Osteocyte (in vitro differentiated cells): Measurements from ENCODE around the gene TPR. TPM values are rescaled to one million over a fixed set of nuclear protein-coding genes. Genes with fewer than 3 reads are reported as not detected.
A peak's percentile ranks its signal among the peaks of the same experiment; 100 is the strongest.

ENCODE experiments used
- DNase-seq: peaks from one replicate; pipeline ENCODE4 v3.0.0; 2021; ENCODE audit warnings: mixed read lengths; ENCODE audit not compliant: unreplicated experiment; ENCODE audit errors: extremely low spot score
- H3K27ac Mint-ChIP-seq: one replicate; pipeline ENCODE4 v1.8.0; 2021; ENCODE audit warnings: mild to moderate bottlenecking, mixed read lengths; ENCODE audit not compliant: unreplicated experiment
- H3K27me3 Mint-ChIP-seq: one replicate; pipeline ENCODE4 v1.8.0; 2021; ENCODE audit warnings: mixed read lengths; ENCODE audit not compliant: unreplicated experiment
- H3K36me3 Mint-ChIP-seq: one replicate; pipeline ENCODE4 v1.8.0; 2021; ENCODE audit warnings: mixed read lengths; ENCODE audit not compliant: unreplicated experiment
- H3K4me1 Mint-ChIP-seq: one replicate; pipeline ENCODE4 v1.8.0; 2021; ENCODE audit warnings: mixed read lengths; ENCODE audit not compliant: unreplicated experiment
- H3K4me3 Mint-ChIP-seq: one replicate; pipeline ENCODE4 v1.8.0; 2021; ENCODE audit warnings: mild to moderate bottlenecking, moderate library complexity, mixed read lengths; ENCODE audit not compliant: unreplicated experiment
- H3K9me3 Mint-ChIP-seq: one replicate; pipeline ENCODE4 v1.8.0; 2021; ENCODE audit warnings: mixed read lengths; ENCODE audit not compliant: unreplicated experiment
- total RNA-seq: library from RNA; stranded (reverse); gene quantifications from 2 replicates; pipeline ENCODE4 v1.2.1, GENCODE V29; 2021
- TF ChIP-seq, protein P1 (sequence below): fragments of 200-600 bp; sonication (generic); IDR thresholded peaks from 2 replicates; pipeline ENCODE4 v1.5.0; 2021; ENCODE audit warnings: antibody characterized with exemption, mild to moderate bottlenecking, moderate library complexity

Gene TPR
- total RNA-seq, 1 donor from 2014 or later: 116 TPM

DNA sequence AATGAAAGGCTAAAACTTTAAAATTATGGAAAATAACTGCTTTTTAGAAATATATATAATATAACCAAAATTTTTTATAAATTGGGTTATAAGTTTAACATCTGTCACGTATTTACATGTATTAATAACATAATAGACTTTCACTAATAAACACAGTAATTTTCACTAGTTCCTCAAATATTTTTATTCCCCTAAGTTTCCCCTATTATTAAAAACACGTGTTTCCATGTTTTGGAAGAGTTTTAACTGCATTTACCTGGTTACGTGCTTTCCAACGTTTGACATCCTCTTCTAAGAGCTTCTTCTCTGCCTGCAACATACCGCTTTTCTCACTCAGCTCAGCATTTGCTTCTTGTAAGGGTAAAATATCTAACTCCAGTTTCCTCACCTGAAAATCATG, 34.3 kb downstream of the TPR start:
- no peak for DNase-seq
- Mint-ChIP-seq H3K9me3 (no peaks in the 10 kb centered on the region), H3K4me3 (no peak overlapping the region), H3K4me1 (no peaks in the 10 kb centered on the region), H3K27me3 (no peaks in the 10 kb centered on the region), H3K27ac (no peak overlapping the region), H3K36me3 (peaks cover 61% of the 10 kb centered on the region)
- TF ChIP-seq, protein P1, sequence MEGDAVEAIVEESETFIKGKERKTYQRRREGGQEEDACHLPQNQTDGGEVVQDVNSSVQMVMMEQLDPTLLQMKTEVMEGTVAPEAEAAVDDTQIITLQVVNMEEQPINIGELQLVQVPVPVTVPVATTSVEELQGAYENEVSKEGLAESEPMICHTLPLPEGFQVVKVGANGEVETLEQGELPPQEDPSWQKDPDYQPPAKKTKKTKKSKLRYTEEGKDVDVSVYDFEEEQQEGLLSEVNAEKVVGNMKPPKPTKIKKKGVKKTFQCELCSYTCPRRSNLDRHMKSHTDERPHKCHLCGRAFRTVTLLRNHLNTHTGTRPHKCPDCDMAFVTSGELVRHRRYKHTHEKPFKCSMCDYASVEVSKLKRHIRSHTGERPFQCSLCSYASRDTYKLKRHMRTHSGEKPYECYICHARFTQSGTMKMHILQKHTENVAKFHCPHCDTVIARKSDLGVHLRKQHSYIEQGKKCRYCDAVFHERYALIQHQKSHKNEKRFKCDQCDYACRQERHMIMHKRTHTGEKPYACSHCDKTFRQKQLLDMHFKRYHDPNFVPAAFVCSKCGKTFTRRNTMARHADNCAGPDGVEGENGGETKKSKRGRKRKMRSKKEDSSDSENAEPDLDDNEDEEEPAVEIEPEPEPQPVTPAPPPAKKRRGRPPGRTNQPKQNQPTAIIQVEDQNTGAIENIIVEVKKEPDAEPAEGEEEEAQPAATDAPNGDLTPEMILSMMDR: no peak

DNA sequence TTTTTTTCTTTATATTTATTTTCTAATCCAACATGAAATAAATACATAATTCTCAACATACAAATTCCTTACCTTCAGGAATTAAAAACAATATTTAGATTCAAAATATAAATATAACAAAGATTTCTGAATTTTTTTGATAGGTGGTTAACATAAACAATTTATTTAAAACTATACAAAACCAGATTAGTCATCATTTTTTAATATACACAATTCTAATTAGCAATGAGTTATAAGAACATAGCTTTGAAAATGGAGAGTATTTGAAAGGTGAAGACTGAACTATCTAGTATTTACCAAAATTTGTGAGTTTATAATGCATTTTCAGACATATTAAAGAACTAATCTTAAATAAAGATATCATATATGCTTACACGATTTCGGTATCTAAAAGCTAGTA, 37.5 kb downstream of the TPR start:
- Mint-ChIP-seq H3K27ac (no peak overlapping the region), H3K9me3 (no peaks in the 10 kb centered on the region), H3K36me3 (peaks cover 57% of the 10 kb centered on the region), H3K27me3 (no peaks in the 10 kb centered on the region), H3K4me3 (no peak overlapping the region), H3K4me1 (no peaks in the 10 kb centered on the region)
- TF ChIP-seq, protein P1: no peak
- DNase-seq: no peak

DNA sequence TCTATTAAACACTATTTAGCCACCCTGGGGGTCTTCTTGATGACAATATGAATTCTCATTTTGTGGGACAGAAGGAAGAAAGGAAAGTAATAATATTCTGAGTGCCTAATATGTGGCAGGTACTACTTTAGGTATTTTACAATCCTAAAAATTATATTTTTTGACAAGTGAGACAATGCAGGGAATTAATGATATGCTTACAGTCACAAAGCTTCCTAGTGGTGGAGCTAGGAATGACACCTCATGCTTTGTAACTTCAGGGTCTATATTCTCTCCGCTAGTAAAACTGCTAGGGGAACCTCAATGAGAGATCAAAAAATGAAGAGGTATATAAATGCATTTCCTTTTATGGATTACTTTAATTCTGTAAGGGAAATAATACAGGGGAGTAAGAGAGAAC, 44.3 kb downstream of the TPR start:
- H3K4me3 Mint-ChIP-seq: no peak overlapping the region

DNA sequence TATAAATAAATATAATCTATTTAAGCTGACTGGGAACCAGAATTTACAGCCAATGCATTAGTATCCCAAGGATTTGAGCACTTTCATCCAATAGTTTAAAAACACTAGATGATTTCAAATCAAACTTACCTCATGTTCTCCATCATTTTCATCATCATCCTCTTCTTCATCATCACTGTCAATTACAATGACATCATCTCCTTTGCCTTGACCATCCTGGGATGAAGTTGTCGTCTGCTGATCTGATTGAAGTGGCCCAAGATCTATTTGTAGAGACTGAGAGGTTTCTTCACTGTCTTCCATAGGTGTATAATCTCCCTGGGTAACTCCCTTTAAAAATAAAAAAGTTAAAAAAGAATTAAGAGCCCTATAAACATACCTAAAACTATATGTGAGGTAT, 47.7 kb downstream of the TPR start:
- DNase-seq: no peak
- Mint-ChIP-seq H3K9me3 (no peaks in the 10 kb centered on the region), H3K27ac (no peak overlapping the region), H3K27me3 (no peaks in the 10 kb centered on the region), H3K36me3 (peaks cover 44% of the 10 kb centered on the region), H3K4me1 (no peaks in the 10 kb centered on the region), H3K4me3 (no peak overlapping the region)
- TF ChIP-seq, protein P1: no peak

More for the DNA sequence above, 44.3 kb downstream of the TPR start:
- Mint-ChIP-seq H3K27ac (no peak overlapping the region), H3K36me3 (peaks cover 49% of the 10 kb centered on the region), H3K9me3 (no peaks in the 10 kb centered on the region), H3K4me1 (no peaks in the 10 kb centered on the region), H3K27me3 (no peaks in the 10 kb centered on the region)
- TF ChIP-seq, protein P1: peak; percentile 39
- no peak for DNase-seq

DNA sequence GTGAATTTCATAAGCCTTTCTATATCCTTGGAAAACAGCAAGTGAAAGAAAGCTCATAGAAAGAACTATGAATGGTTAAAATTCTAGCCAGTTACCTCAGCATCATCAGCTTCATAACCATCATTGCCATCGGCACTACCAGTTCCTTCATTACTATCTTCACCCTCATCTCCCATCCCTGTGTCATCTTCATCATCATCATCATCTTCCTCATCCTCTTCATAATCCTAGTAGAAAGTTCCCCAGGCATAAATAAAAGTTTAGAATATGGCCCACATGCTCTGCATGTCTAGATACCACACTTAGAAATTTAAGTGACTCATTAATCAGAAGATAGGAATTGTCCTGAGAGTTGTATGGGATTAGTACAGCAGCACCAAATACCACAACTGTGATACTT, 49.0 kb downstream of the TPR start:
- H3K27ac Mint-ChIP-seq: peak overlapping the region; percentile 36
- no peaks in the 10 kb centered on the region for H3K4me1 Mint-ChIP-seq
- no peaks in the 10 kb centered on the region for H3K27me3 Mint-ChIP-seq
- TF ChIP-seq, protein P1: no peak
- no peaks in the 10 kb centered on the region for H3K9me3 Mint-ChIP-seq
- no peak overlapping the region for H3K4me3 Mint-ChIP-seq
- no peak for DNase-seq
- peaks cover 52% of the 10 kb centered on the region for H3K36me3 Mint-ChIP-seq
